Type B pancreatic cell (in vitro differentiated cells): ENCODE results near the gene LMF2. TPM values are rescaled to one million over a fixed set of nuclear protein-coding genes. Genes with fewer than 3 reads are reported as not detected.

ENCODE experiments used
- DNase-seq: peaks from one replicate; pipeline ENCODE4 v3.0.0; 2021; ENCODE audit warnings: mixed read lengths; ENCODE audit not compliant: unreplicated experiment; ENCODE audit errors: extremely low spot score
- H3K27ac Mint-ChIP-seq: 2 replicates; pipeline ENCODE4 v1.8.0; 2021; ENCODE audit warnings: mild to moderate bottlenecking, mixed read lengths
- H3K27me3 Mint-ChIP-seq: 2 replicates; pipeline ENCODE4 v1.8.0; 2021; ENCODE audit warnings: mixed read lengths
- H3K36me3 Mint-ChIP-seq: 2 replicates; pipeline ENCODE4 v1.8.0; 2021; ENCODE audit warnings: mixed read lengths
- H3K4me1 Mint-ChIP-seq: one replicate; pipeline ENCODE4 v1.8.0; 2021; ENCODE audit warnings: mixed read lengths; ENCODE audit not compliant: unreplicated experiment
- H3K4me3 Mint-ChIP-seq: 2 replicates; pipeline ENCODE4 v1.8.0; 2021; ENCODE audit warnings: mild to moderate bottlenecking, mixed read lengths
- H3K9me3 Mint-ChIP-seq: 2 replicates; pipeline ENCODE4 v1.8.0; 2021; ENCODE audit warnings: mixed read lengths
- CTCF ChIP-seq: fragments of 200-600 bp; sonication (generic); conservative IDR thresholded peaks from 2 replicates; pipeline ENCODE4 v1.5.0; 2021; ENCODE audit warnings: antibody characterized with exemption, mild to moderate bottlenecking
- total RNA-seq: library from RNA; stranded (reverse); gene quantifications from 2 replicates; pipeline ENCODE4 v1.2.1, GENCODE V29; 2021; ENCODE audit warnings: low replicate concordance

The LMF2 gene
- total RNA-seq, 1 donor from 2014 or later = 74.0 TPM

DNA sequence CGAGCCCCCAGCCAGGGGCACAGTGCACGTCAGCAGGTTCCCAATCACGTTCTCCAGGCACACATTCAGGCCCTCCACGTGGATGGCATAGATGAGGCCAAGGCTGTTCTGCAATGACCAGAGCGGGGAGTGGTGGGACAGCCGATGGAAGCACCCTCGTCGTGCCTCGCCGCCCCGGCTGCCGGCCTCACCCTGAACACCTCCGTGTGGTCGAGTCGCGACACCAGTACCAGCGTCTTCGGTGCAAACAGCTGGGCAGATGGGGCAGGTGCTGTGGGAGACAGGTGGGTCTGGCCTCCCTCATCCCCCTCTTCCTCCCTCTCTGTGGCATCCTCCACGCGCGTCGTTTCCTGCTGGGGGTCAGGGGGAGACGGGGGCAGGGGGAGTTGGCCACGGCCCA is 40.2 kb downstream of the LMF2 start:
- Mint-ChIP-seq H3K4me3 (no peak overlapping the region), H3K27ac (no peak overlapping the region), H3K36me3 (peaks cover 7% of the 10 kb centered on the region), H3K4me1 (peaks cover 11% of the 10 kb centered on the region), H3K9me3 (no peaks in the 10 kb centered on the region), H3K27me3 (no peaks in the 10 kb centered on the region)
- no peak for TF ChIP-seq CTCF
- no peak for DNase-seq

DNA sequence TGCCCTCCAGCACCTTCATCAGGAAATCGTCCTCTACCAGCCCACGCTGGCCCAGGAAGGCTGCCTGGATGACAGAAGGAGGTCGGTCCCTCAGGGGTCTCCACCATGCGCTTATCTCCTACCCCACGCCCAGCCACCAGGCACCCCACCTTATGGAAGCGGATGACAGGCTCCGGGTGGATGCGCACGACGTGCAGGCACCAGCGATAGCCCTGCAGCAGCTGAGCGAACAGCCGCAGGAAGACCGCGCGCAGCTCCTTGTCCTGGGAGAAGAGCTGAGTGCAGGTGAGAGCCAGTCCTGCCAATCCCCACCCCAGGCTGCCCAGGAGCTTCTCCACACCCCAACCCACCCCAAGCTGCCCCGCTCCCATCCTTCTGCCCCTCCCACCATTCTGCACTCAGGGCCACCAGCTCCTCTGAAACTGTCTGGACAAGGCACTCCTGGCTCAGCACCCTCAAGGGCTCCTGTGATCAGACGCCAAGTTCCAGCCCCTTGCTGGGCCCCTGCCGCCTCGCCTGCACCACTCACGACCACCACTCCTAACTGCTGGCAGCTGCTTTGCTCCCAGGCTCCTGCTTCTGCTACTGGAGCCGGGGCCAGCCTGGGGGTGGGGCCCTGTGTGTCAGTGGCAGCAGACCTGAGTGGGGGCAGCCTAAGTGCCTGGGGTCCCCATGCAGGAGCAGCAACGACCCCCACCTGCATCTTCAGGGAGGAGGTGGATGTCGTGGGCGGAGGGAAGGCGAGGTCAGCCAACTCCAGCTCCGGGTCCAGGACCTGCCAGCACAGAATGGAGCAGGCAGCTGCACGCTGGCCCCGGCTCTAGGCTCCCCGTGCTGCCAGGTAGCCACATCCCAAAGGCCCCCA is 42.2 kb downstream of the LMF2 start:
- peaks cover 13% of the 10 kb centered on the region for H3K36me3 Mint-ChIP-seq

GRCh38 chr22:50464451-50464850 is 43.1 kb downstream of the LMF2 start:
- TF ChIP-seq CTCF = no peak
- no peak overlapping the region for H3K4me3 Mint-ChIP-seq
- H3K4me1 Mint-ChIP-seq = no peaks in the 10 kb centered on the region
- peaks cover 13% of the 10 kb centered on the region for H3K36me3 Mint-ChIP-seq
- no peaks in the 10 kb centered on the region for H3K9me3 Mint-ChIP-seq
- DNase-seq = no peak
- no peak overlapping the region for H3K27ac Mint-ChIP-seq
- no peaks in the 10 kb centered on the region for H3K27me3 Mint-ChIP-seq

More for the DNA sequence above, 42.2 kb downstream of the LMF2 start:
- Mint-ChIP-seq H3K27ac (no peak overlapping the region), H3K4me1 (no peaks in the 10 kb centered on the region), H3K9me3 (no peaks in the 10 kb centered on the region), H3K27me3 (no peaks in the 10 kb centered on the region), H3K4me3 (no peak overlapping the region)
- TF ChIP-seq CTCF = no peak
- DNase-seq = no peak

GRCh38 chr22:50463188-50463900 is 44.2 kb downstream of the LMF2 start:
- no peak for TF ChIP-seq CTCF
- H3K9me3 Mint-ChIP-seq = no peaks in the 10 kb centered on the region
- no peaks in the 10 kb centered on the region for H3K27me3 Mint-ChIP-seq
- no peak for DNase-seq
- H3K4me3 Mint-ChIP-seq = no peak overlapping the region
- no peaks in the 10 kb centered on the region for H3K4me1 Mint-ChIP-seq
- H3K36me3 Mint-ChIP-seq = peaks cover 13% of the 10 kb centered on the region
- peak overlapping the region; percentile 73 for H3K27ac Mint-ChIP-seq

DNA sequence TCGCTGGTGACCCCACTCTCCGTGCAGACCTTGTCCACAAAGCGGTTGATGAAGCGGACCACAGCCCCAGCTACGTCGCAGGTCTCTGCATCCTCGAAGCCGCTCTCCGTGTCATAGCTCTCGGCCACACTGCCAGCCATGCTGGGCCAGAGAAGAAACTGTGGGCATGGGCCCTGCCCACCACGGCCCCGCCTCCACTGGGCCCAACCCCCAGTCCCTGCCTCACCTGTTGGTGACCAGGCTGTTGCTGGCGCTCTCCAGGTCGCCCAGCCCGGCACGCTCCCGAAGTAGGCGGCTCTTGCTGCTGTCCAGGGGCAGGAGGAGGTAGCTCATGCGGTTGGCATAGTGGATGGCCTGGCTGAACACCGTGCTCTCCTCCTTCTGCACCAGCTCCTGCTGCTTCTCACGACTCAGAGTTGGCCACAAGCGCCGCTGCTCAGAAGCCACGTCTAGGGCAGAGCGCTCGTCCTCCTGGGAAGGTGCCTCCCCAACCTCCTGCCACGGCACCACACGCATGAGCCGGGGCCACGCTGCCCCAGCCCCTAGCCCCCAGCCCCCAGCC is 45.4 kb downstream of the LMF2 start:
- Mint-ChIP-seq H3K27ac (peak overlapping the region; percentile 34), H3K36me3 (peaks cover 13% of the 10 kb centered on the region), H3K4me1 (no peaks in the 10 kb centered on the region), H3K9me3 (no peaks in the 10 kb centered on the region), H3K27me3 (no peaks in the 10 kb centered on the region), H3K4me3 (no peak overlapping the region)
- no peak for DNase-seq
- TF ChIP-seq CTCF = no peak
